Karpas-422 (cell line): Measurements from ENCODE around the gene C22orf42. TPM values are rescaled to one million over a fixed set of nuclear protein-coding genes. Genes with fewer than 3 reads are reported as not detected.
A peak's percentile ranks its signal among the peaks of the same experiment; 100 is the strongest.

ENCODE experiments used
- DNase-seq: peaks from one replicate; pipeline ENCODE4 v3.0.0-alpha.2; 2015
- H2AFZ ChIP-seq: fragments of 200-600 bp; sonication (generic); 2 replicates; pipeline ENCODE4 v1.6.1; 2014; ENCODE audit warnings: antibody characterized with exemption, low read length, mixed read lengths
- H3K27ac ChIP-seq: fragments of 200-600 bp; sonication (generic); 2 replicates; pipeline ENCODE4 v1.5.1; 2014; ENCODE audit warnings: mild to moderate bottlenecking, low read length, moderate library complexity
- H3K27me3 ChIP-seq: fragments of 200-600 bp; sonication (generic); 2 replicates; pipeline ENCODE4 v1.6.1; 2014; ENCODE audit warnings: low read length, mixed read lengths
- H3K36me3 ChIP-seq: fragments of 200-600 bp; sonication (generic); 2 replicates; pipeline ENCODE4 v1.6.1; 2014; ENCODE audit warnings: low read length, mixed read lengths; ENCODE audit not compliant: insufficient read depth
- H3K4me1 ChIP-seq: fragments of 200-600 bp; sonication (generic); 2 replicates; pipeline ENCODE4 v1.6.1; 2014; ENCODE audit warnings: mild to moderate bottlenecking, low read length, mixed read lengths
- H3K4me2 ChIP-seq: fragments of 200-600 bp; sonication (generic); 2 replicates; pipeline ENCODE4 v1.6.1; 2014; ENCODE audit warnings: low read length, low read depth, mild to moderate bottlenecking; ENCODE audit not compliant: poor library complexity, severe bottlenecking
- H3K4me3 ChIP-seq: fragments of 200-600 bp; sonication (generic); 2 replicates; pipeline ENCODE4 v1.5.1; 2014; ENCODE audit warnings: mild to moderate bottlenecking, antibody characterized with exemption, low read length, mixed read lengths
- H3K79me2 ChIP-seq: fragments of 200-600 bp; sonication (generic); 2 replicates; pipeline ENCODE4 v1.6.1; 2014; ENCODE audit warnings: mild to moderate bottlenecking, low read length, mixed read lengths
- H3K9ac ChIP-seq: fragments of 200-600 bp; sonication (generic); 2 replicates; pipeline ENCODE4 v1.6.0; 2014; ENCODE audit warnings: low read length
- H3K9me2 ChIP-seq: fragments of 200-600 bp; sonication (generic), shearing (Covaris generic); replicated peaks from 2 replicates; pipeline ENCODE4 v1.6.0; 2014; ENCODE audit warnings: mild to moderate bottlenecking, low read length, moderate library complexity; ENCODE audit not compliant: insufficient read depth
- H3K9me3 ChIP-seq: fragments of 300-700, 200-600 bp; sonication (generic); 2 replicates; pipeline ENCODE4 v1.6.1; 2014; ENCODE audit warnings: low read length, mixed read lengths
- H4K20me1 ChIP-seq: fragments of 200-600 bp; sonication (generic); 2 replicates; pipeline ENCODE4 v1.6.1; 2014; ENCODE audit warnings: mild to moderate bottlenecking, antibody characterized with exemption, low read length, low read depth; ENCODE audit not compliant: insufficient read depth
- total RNA-seq: library from RNA; depleted of rRNA; stranded (reverse); fragments of >200 nt; shearing (Covaris generic); gene quantifications from 2 replicates; pipeline ENCODE4 v1.2.3, GENCODE V29; 2014; ENCODE audit warnings: low replicate concordance; rRNA removed

Gene C22orf42, protein sequence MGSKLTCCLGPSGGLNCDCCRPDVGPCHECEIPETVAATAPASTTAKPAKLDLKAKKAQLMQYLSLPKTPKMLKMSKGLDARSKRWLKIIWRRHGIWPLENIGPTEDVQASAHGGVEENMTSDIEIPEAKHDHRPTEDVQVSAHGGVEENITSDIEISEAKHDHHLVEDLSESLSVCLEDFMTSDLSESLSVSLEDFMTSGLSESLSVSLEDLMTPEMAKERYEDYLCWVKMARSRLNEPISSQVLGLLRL
- total RNA-seq, result not detected in 2 replicates

DNA sequence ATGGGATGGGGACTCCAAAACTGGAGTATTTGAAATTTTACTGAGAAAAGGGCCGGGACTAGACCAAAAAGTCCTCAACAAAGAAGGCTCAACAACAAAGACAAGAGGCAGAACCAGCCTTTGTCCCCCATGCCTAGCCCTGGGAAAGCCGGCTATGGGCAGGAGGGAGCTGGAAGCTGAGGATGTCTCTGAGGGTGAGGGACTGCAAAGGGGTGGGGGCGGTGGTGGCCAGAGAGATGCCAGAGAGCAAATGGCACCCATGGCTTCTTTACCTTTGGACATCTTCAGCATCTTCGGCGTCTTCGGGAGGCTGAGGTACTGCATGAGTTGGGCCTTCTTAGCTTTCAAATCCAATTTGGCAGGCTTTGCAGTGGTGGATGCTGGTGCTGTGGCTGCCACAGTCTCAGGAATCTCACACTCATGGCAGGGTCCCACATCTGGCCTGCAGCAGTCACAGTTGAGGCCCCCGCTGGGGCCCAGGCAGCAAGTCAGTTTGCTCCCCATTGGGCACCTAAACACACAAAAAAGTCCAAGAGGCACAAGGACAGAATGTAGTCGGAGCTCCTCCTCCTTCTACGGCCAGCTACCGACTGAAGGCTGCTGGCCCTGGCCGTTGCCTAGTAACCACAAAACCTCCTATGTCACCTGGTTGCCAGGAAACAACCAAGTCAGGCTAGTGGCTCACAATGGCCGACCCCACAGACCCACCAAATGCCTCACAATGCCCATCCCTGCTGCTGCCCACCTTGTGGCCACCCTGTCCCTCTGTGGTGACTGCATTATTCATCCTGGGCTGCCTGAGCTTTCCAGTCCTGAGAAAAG, at the start of gene C22orf42:
Gene C22orf42, minus strand, starts transcription at position 592 of the 822 bp plus-strand sequence. Its CDS starts 88 bp downstream, at position 504.
- no peaks in the 10 kb centered on the region for H3K79me2 ChIP-seq
- H3K9me2 ChIP-seq, result no peaks in the 10 kb centered on the region
- H3K9me3 ChIP-seq, result no peaks in the 10 kb centered on the region
- no peaks in the 10 kb centered on the region for H3K27me3 ChIP-seq
- no peak within 1 kb of the TSS for H3K27ac ChIP-seq
- H3K4me3 ChIP-seq, result no peak within 1 kb of the TSS
- no peaks in the 10 kb centered on the region for H3K36me3 ChIP-seq
- DNase-seq, result no peak
- H3K4me2 ChIP-seq, result no peak within 1 kb of the TSS
- H2AFZ ChIP-seq, result no peak within 1 kb of the TSS
- no peaks in the 10 kb centered on the region for H4K20me1 ChIP-seq
- no peak within 1 kb of the TSS for H3K9ac ChIP-seq
- peaks cover 7% of the 10 kb centered on the region; the same call in 1 of the 2 replicates for H3K4me1 ChIP-seq

DNA sequence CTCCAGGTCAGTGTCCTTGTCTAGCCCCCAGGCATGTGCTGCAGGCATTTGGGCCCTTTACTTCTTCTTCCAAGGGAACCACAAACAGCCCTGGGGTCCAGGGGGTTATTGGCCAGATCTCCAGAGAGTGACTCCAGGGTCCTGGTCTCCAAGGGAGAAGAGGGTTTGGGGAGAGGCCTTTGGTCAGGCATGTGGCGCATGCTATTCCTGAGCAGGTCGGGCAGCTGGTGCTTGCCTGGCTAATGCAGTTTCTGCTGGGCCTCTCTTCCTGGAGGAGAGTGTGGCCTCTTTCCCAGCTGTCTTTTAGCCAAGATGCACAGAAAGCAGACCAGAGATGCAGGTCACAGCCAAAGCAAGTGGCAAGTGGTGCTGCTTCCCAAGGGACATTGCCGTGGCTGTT, 49.6 kb upstream of the C22orf42 start:
- no peaks in the 10 kb centered on the region for H4K20me1 ChIP-seq
- no peak overlapping the region for H3K9ac ChIP-seq
- H3K9me3 ChIP-seq, result no peaks in the 10 kb centered on the region
- no peaks in the 10 kb centered on the region for H3K9me2 ChIP-seq
- H3K4me2 ChIP-seq, result no peak overlapping the region
- no peaks in the 10 kb centered on the region for H3K27me3 ChIP-seq
- no peak overlapping the region for H2AFZ ChIP-seq
- no peaks in the 10 kb centered on the region for H3K79me2 ChIP-seq
- H3K4me3 ChIP-seq, result no peak overlapping the region
- H3K27ac ChIP-seq, result no peak overlapping the region
- no peaks in the 10 kb centered on the region for H3K36me3 ChIP-seq
- DNase-seq, result no peak
- H3K4me1 ChIP-seq, result no peaks in the 10 kb centered on the region

- Histone ChIP-seq H3K36me3 (no peaks in the 10 kb centered on the region), H2AFZ (no peak overlapping the region), H3K9me3 (no peaks in the 10 kb centered on the region), H3K79me2 (no peaks in the 10 kb centered on the region), H3K27ac (no peak overlapping the region), H3K9me2 (no peaks in the 10 kb centered on the region), H3K4me2 (no peak overlapping the region), H3K4me1 (no peaks in the 10 kb centered on the region), H4K20me1 (no peaks in the 10 kb centered on the region), H3K9ac (no peak overlapping the region), H3K27me3 (no peaks in the 10 kb centered on the region), H3K4me3 (no peak overlapping the region)
- DNase-seq, result no peak
Measured at GRCh38 chr22:32207971-32208480, 48.9 kb upstream of the C22orf42 start.

DNA sequence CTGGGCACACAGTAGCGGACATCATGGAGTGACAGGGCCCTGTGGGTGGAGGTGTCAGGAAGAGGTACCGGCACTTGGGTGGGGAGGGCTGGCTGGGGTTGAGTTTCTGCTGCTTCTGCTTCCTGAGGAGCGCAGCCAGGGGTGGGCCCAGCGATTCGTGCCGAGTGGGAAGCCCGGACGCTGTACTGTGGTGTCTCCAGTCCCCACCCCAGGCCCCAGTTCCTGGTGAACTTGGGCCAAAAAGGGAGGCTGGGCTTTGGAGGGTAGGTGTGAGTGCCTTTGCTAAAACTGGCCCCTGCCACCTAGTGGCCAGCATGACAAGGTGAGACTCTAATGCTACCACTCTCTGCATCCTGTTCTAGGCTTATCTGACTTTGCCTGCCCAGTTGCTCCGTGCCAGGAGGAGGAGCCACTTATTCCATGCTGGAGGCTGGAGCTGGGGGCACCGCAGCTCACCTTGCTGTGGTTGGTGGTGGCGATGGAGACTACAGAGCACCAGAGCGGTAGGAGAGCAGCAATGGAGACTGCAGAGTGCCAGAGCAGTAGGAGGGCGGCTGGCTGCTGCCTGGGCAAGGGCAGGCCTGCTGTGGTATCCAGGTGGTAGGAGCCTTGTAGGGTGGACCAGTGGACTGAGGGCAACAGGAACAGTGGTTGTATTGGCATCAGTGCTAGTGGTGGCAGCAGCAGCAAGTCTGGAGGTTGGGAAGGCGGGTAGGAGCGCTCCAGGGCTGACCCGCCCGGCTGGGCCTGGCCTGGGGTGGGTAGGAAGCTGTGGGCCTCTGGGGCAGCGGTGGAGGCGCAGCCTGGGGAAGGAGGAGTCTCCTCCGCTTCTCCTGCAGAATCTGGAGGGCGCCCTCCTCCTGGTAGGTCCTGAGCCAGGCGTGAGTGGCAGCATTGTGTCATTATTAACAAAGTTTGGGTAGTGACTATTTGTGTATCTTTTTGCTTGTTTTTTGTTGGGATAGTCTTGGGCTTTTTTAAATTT, 48.0 kb upstream of the C22orf42 start:
- H3K79me2 ChIP-seq, result no peaks in the 10 kb centered on the region
- H3K9me2 ChIP-seq, result no peaks in the 10 kb centered on the region
- H3K9me3 ChIP-seq, result no peaks in the 10 kb centered on the region
- no peak overlapping the region for H2AFZ ChIP-seq
- H3K27ac ChIP-seq, result no peak overlapping the region
- no peaks in the 10 kb centered on the region for H4K20me1 ChIP-seq
- no peak overlapping the region for H3K4me2 ChIP-seq
- H3K4me3 ChIP-seq, result no peak overlapping the region
- H3K9ac ChIP-seq, result no peak overlapping the region
- peak; percentile 71 for DNase-seq
- no peaks in the 10 kb centered on the region for H3K27me3 ChIP-seq
- H3K4me1 ChIP-seq, result no peaks in the 10 kb centered on the region
- no peaks in the 10 kb centered on the region for H3K36me3 ChIP-seq

- no peaks in the 10 kb centered on the region for H3K79me2 ChIP-seq
- no peaks in the 10 kb centered on the region for H3K36me3 ChIP-seq
- H2AFZ ChIP-seq, result no peak overlapping the region
- H3K9me3 ChIP-seq, result no peaks in the 10 kb centered on the region
- no peaks in the 10 kb centered on the region for H4K20me1 ChIP-seq
- no peak overlapping the region for H3K27ac ChIP-seq
- DNase-seq, result no peak
- no peak overlapping the region for H3K4me2 ChIP-seq
- no peaks in the 10 kb centered on the region for H3K27me3 ChIP-seq
- H3K9me2 ChIP-seq, result no peaks in the 10 kb centered on the region
- no peak overlapping the region for H3K4me3 ChIP-seq
- H3K9ac ChIP-seq, result no peak overlapping the region
- H3K4me1 ChIP-seq, result no peaks in the 10 kb centered on the region
Measured at GRCh38 chr22:32205974-32206773, 47.1 kb upstream of the C22orf42 start.

DNA sequence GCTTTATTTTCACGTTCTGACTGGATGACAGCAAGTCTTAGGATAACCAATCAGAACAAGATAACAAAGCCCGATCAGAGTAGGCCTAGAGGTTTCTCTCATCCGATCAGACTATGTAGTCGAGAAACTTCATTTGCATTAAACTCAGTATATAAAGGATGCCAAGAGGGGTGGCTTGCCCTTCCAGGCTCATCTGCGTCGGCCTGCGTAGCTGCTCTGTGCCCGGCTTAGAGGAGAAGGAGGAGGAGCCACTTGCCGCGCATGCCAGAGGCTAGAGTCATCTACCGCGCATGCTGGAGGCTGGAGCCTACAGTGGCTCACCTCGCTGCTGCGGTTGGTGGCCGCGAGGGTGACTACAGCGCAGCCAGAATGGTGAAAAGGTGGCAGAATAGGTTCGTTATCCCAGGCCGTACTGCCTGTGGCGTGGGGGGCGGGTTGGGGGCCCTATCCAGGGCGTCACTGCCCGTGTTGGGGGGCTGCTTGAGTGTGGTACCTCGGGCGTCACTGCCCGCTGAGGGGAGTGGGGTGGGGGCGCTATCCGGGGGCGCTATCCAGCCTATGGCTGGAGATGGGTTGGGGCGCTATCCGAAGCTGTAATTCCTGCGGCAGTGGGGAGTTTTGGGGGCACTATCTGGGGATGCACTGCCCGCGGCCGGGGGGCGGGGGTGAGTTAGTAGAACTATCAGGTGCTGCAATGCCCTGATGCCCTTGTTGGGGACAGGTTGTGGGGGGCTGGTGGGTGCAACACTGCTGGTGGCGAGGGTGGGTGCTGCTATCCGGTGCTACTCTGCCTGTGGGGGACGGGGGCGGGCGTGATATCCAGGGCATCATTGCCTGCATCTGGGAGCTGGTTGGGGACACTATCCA, 46.0 kb upstream of the C22orf42 start, which contains the start of gene RFPL2:
Gene RFPL2, minus strand, starts transcription at position 218 of the 867 bp plus-strand sequence. CDS start 2,622 bp downstream, outside the sequence.
- H3K79me2 ChIP-seq, result no peaks in the 10 kb centered on the region
- H2AFZ ChIP-seq, result no peak within 1 kb of the TSS
- H3K9me3 ChIP-seq, result no peaks in the 10 kb centered on the region
- H3K27ac ChIP-seq, result no peak within 1 kb of the TSS
- H3K9ac ChIP-seq, result no peak within 1 kb of the TSS
- no peaks in the 10 kb centered on the region for H3K4me1 ChIP-seq
- no peak within 1 kb of the TSS for H3K4me2 ChIP-seq
- H3K36me3 ChIP-seq, result no peaks in the 10 kb centered on the region
- no peaks in the 10 kb centered on the region for H3K9me2 ChIP-seq
- no peak for DNase-seq
- H3K27me3 ChIP-seq, result no peaks in the 10 kb centered on the region
- H3K4me3 ChIP-seq, result no peak within 1 kb of the TSS
- H4K20me1 ChIP-seq, result no peaks in the 10 kb centered on the region
